NK-92 (cell line): ENCODE results near the gene MOV10L1.

Source experiments
- DNase-seq: peaks from one replicate; lab custom pipeline; 2025; ENCODE audit not compliant: unreplicated experiment; lab: John Stamatoyannopoulos, UW

MOV10L1 gene

DNA sequence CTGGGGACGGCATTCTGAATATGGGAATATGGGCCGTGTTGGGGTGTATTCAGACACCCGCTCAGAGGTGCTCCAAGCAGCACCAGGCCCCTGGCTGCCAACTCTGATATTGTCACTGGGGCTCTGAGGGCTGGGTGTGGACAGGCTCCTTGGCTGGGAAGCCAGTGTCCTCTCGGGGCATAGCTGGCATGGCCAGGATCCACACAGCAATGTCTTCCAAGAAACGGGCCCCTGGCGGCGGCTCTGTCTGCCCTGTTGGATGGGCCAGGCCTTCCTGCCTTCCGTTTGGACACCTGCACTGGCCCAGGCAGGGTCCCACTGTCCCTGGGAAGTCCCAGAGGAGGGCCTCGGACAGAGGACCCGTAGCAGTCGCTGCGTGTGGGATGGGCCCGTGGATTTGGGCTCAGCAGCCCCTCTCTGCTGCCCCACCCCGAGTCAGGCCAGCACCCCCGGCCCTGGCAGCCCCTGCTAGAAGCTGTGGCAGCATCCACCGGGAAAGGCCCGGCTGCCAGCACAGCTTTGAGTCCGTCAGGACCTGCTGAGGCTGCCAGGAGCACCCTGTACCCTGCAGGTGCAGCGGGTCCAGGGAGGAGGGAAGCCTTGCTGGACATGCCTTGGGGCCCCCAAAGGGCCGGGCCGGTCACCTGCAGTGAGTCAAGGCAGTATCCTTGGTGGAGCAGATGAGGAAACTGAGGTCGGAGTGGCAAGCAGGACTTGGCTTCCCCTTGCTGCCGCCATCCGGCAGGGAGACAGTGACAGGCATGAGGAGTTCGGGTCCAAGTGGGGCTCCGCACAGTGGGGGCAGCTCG is 84.8 kb downstream of the MOV10L1 start:
- DNase-seq: no peak

GRCh38 chr22:50175191-50175461 is 85.3 kb downstream of the MOV10L1 start:
- DNase-seq: no peak

DNA sequence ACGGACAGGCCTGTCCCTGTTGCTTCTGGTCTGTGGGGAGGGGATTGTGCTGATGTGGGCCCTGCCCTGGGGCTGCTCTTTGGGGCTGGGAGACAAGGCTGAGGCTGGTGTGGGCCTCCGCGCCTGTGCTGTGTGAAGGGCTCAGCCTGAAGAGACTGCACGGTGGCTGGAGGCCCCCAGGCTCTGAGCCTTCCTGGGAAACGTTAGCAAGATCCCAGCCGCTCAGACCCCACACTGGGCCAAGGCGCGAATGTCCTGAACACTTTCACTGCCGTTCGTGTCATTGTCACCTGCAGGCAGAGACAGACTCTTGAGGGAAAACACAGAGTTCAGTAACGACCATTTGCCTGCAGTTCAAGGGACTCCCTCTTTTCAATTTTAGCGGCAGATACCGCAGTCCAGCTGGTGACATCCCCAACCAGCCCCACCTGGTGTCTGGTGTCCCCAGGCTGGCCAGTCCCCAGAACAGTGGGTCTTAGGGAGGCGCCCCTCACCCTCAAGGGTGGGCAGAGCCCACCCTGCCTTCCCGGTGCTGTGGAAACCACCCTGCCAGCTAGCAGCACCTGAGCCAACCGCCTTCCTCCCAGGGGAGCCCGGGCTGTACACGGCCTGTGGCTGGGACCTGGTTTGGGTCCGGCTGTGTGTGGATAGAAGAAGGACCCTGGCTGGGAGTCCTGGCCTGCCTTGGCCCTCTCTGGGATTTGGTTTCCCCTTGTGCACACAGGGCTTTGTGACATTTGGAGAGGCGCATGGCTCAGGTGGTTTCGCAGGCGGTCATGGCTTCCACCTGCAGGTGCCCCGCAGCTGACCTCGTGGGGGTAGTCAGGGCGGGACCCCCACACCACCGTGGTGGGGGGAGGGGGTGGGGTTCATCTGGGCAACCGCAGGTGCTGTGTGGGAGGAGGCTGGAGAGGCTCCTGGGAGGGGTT is 86.4 kb downstream of the MOV10L1 start:
- no peak for DNase-seq

- no peak for DNase-seq
Measured at GRCh38 chr22:50176850-50177536, 87.2 kb downstream of the MOV10L1 start.

DNA sequence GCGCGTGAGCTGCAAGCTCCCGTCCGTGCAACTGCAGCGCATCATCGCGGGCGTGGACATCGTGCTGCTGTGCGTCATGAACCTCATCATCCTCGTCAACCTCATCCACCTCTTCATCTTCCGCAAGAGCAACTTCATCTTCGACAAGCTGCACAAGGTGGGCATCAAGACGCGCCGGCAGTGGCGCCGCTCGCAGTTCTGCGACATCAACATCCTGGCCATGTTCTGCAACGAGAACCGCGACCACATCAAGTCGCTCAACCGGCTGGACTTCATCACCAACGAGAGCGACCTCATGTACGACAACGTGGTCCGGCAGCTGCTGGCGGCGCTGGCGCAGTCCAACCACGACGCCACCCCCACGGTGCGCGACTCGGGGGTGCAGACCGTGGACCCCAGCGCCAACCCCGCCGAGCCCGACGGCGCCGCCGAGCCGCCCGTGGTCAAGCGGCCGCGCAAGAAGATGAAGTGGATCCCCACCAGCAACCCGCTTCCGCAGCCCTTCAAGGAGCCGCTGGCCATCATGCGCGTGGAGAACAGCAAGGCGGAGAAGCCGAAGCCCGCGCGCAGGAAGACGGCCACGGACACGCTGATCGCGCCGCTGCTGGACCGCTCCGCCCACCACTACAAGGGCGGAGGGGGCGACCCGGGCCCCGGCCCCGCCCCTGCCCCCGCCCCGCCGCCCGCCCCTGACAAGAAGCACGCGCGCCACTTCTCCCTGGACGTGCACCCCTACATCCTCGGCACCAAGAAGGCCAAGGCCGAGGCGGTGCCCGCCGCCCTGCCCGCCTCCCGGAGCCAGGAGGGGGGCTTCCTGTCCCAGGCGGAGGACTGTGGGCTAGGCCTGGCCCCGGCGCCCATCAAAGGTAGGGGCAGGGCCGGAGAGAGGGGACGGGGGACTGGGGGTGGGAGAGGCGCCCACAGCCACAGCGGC is 88.0 kb downstream of the MOV10L1 start:
- no peak for DNase-seq

DNA sequence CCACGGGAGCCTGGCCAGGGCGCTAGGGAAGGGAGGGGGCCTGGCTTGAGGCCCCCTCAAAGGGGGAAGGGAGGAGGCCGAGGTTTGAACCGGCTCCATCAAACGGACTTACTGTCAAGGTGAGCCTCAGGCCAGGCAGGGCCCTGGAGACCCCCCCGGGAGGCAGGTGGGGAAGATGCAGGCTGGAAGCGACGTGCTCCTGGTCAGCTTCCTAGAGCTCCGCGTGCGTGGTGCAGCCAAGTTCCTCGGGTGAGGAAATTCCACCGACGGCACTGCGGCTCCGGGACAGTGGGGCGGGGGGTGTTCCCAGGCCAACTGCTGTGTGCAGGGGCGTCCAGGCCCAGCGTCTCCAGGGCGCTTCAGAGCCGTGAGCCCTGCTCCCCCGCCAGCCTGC is 88.7 kb downstream of the MOV10L1 start:
- no peak for DNase-seq

DNA sequence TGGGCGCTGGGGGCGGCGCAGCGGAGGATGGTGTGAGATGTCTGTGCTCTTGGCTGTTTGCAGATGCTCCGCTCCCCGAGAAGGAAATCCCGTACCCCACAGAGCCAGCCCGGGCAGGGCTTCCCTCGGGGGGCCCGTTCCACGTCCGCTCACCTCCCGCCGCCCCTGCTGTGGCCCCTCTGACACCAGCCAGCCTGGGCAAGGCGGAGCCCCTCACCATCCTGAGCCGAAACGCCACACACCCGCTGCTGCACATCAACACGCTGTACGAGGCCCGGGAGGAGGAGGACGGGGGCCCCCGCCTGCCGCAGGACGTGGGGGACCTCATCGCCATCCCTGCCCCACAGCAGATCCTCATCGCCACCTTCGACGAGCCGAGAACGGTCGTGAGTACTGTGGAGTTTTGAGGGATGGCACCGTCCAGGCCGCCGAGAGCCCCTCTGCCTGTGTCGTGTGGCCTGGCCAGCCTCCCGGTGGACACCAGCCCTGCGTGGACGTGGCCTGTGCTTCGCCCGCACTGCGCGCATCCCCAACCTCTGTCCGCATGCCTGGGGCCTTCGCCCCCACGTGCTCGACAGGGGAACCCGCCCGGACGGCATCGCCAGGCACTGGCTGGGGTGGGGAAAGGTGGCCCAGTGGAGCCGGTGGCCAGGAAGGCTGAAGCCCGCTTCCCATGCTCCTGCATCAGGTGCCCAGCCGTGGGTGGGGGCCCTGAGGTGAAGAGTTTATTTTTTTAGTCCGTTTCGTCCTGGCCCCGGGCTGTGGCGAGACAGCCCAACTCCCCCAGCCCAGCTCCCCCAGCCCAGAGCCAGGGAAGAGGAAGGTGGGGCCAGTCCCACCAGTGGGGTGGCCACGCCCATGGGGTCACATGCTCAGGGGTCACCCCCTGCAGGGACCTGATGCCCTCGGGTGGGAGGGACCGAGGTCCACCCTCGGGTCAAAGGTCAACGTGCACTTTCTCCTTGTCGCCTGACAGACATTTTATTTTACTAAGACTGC is 89.4 kb downstream of the MOV10L1 start:
- no peak for DNase-seq

- DNase-seq: no peak
Measured at GRCh38 chr22:50179937-50180726, 90.3 kb downstream of the MOV10L1 start.

GRCh38 chr22:50180727-50181521 is 91.1 kb downstream of the MOV10L1 start:
- DNase-seq: no peak

- DNase-seq: no peak
Measured at GRCh38 chr22:50182176-50183081, 92.6 kb downstream of the MOV10L1 start.

GRCh38 chr22:50183141-50183971 is 93.5 kb downstream of the MOV10L1 start:
- DNase-seq: no peak

- DNase-seq: no peak
Measured at GRCh38 chr22:50184004-50184901, 94.4 kb downstream of the MOV10L1 start.

DNA sequence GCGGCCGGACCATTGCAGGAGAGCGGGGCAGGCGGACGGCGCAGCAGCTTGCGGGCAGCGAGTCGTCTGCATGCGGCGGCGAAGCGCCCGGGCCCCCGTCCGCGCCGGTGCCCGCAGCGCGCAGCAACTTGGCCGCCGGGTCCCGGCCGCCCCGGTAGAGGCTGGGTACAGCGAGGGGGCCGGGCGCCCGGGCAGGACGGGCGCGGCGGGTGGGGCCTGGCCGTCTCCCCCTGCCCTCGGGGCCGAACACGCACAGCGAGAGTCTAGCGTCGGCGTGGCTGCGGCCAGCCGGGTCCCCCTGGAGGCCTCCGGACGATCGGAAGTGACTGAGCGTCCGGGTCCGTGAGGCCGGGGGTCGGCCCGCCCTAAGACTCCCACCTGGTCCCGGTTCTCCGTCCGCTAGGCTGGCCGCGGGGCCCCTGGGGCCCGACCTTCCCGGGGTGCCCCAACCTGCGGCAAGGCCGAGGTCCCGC is 95.1 kb downstream of the MOV10L1 start:
- DNase-seq: no peak

DNA sequence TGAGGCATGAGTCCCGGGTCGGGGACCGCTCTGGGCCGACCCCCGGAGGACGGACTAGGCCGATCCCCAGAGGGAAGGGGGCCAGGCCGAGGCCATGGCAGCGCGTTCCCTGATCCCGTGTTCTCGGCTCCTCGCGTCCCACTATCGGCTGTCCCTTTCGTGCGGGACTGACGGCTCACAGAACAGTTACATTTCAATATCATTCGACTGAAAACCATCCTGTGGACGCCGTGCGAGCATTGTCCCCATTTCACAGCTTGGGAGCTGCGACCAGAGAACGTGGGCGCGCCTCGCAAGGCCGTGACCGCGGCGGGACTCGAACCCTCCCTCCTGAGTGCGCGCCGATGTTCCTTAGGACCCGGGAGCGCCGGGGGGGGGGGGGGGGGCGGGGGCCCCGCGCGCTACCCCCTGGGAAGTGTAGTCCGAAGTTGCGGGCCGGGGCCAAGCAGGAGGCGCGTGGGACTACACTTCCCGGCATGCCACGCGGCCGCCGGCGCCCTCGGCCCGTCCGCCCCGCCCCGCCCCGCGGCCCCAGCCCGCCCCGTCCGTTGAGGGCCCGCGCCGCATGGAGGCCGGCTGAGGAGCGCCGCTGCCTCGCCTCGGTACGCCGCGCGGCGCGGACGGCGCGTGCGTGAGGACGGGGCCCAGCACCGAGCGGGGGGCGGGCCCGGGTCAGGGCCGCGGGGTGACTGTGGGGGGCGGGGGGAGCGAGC is 95.7 kb downstream of the MOV10L1 start, which contains the start of gene TRABD:
Gene TRABD, plus strand, starts transcription at position 539 of the 713 bp plus-strand sequence. CDS start 7,148 bp downstream, outside the sequence.
- no peak for DNase-seq
